Measurements from ENCODE around the gene VGLL4.
"Not testable (repeated sequence)": the region's sequence is repeated elsewhere in the genome, so short reads cannot be mapped to it uniquely, and the experiment has no call there.

Gene VGLL4

DNA sequence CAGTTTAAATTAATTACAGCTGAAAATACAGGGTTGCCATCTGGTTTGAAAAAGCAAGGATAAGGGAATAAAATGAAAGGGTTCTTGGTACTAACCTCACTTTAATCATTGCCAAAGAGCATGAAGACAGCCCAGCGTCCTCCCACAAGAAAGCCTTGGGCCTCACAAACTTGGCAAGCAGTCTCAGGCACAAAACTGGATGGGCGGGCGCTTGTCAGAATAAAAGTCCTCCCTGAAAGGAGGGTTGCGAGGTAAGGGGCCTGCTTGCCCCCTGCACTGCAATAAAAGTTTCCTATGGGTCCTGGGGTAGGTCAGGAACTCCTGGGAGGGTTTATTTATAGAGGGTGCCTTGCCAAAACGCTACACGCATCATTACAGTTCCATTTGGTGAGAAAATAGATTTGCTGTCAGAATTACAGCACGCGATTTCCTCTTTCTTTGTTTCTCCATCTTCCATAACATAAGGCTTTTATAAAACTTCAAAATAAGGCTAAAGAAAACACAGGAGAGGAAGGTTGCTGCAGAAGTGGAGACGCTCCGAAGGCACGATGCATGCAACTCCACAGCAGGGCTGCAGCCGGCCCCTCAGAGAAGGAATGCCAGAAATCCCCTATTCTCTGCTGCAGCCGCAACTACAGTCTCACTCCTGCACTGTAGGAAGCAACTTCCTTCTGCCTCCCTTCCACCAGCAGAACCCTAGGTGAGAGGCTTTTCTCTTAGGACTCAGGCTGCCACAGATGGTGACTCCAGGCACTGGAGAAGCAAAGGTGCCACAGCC, 61.3 kb downstream of the VGLL4 start:
- no peak for DNase-seq

DNA sequence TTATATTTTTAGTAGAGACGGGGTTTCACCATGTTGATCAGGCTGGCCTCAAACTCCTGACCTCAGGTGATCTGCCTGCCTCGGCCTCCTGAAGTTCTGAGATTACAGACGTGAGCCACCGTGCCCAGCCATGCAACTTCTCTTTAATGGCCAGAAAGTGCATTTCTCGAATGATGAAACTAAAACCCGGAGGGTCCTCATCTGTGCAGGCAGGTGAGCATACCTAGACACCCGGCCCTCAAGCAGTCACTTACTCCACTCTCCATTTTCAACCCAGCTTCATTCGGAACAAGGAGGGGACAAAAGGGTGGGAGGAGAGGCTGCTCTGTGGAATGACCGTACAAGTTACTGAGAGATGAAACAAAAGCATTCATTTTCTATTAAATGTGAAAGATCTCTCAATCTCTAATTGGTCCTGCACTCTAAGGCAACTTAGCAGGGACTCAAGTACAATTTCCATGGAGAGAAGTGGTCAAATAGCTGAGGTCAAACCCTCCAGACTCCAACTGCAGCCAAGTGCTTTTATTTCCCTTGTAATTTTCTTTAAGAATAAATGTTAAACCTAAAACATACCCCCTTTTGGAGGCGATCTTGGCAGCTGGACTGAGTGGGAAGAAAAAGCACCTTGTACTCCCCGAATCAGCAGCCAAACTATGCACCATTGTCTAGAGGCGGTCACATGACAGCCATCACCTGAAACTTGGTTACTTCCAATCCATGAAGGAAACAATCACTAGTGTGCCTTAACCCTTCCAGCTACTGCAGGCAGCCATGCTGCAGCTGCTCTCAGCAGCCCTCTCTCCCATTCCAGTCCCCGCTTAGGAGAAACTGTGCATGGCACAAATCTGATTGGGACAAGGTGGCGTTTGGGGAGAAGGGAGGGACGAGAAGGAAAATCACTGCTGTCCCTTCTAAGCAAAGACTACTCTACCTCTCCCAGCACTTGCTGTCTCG, 62.2 kb downstream of the VGLL4 start:
- DNase-seq: no peak

DNA sequence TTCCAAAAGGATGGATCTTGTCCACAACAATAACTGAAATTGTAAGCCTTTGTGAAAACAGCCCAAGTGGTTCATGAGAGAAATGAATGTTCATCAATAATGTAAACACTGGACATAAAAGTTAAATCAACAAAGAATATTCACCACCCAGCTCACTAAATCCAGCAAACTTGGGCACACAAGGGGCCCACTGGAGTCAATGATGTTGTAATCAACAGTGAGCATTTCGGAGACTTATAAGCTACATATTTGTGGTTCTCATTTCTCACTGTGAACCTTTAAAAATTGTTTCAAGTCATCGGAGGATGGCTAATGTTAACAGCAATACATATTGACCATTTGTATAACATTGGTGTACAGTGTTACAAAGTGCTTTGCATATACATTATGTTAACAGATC, 63.1 kb downstream of the VGLL4 start:
- no peak for DNase-seq

DNA sequence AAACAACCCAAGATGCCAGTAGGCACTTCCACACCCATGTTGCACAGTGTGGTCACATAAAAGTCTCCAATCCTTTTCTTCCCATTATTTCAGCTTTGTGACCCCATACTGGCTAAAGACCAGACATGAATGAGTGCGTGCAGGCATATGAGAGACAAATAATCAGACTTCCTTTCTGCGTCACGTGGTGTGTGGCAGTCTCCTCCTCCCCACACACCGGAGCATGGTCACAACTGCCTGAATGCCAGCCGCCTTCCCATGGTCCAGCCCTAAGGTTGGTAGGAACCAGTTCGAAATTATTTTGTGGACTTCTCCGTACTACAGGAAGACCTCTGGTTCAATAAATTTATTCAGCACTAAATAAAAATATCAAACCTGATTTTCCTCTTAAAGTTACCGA, 65.5 kb downstream of the VGLL4 start:
- DNase-seq: no peak

DNA sequence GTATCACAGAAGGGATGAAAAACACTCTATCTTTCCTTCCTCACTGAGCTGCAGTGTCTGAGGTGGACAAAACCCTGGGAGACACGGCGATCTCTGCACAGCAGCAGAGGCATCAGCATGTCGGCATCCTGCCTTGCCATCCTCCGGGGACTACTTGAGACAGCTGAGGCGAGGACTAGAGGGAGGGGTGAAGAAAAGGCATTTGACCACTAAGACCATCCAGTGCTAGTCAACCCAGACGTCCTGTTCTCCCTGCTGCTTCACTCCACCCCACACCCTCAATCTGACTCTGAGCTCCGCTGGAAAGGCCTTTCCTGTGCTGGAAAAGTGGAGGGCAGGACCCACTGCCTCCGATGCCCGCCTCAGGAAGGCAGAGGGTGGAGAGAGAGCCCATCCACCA, 67.3 kb downstream of the VGLL4 start:
- no peak for DNase-seq

DNA sequence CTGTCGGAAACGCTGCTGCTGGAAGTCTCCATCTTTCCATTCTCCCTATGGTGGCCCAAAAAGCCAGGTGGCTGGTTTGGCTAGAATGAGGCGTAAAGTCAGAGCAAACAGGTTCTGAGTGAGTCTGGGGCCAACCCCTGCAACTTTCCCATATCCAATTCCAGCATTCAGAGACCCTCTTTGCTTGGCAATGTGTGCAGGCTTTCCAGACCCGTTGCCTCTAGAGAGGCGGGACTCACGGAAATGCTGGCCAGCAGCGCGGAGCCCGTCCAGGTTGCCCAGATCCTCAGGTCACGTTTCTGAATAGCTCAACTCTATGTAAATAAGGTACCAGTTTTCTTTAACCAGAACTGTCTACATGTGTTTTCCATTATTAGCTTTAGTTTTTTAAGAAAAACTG, 68.0 kb downstream of the VGLL4 start:
- DNase-seq: no peak

- DNase-seq: no peak
Observed at GRCh38 chr3:11574981-11575669, 68.6 kb downstream of the VGLL4 start.

DNA sequence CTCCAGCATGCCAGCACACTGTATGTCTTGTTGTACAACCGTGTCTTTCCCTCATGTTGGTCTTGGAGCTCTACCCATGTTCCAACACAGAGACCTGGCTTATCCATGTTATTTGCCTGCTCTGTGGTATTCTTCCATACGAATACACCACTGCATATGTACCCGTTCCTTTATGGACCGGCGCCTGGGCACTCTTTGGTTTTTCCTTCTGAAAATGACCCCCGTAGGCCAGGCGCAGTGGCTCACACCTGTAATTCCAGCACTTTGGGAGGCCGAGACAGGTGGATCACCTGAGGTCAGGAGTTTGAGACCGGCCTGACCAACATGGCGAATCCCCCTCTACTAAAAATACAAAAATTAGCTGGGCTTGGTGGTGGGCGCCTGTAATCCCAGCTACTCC, 71.1 kb downstream of the VGLL4 start:
- DNase-seq: not testable (repeated sequence)

DNA sequence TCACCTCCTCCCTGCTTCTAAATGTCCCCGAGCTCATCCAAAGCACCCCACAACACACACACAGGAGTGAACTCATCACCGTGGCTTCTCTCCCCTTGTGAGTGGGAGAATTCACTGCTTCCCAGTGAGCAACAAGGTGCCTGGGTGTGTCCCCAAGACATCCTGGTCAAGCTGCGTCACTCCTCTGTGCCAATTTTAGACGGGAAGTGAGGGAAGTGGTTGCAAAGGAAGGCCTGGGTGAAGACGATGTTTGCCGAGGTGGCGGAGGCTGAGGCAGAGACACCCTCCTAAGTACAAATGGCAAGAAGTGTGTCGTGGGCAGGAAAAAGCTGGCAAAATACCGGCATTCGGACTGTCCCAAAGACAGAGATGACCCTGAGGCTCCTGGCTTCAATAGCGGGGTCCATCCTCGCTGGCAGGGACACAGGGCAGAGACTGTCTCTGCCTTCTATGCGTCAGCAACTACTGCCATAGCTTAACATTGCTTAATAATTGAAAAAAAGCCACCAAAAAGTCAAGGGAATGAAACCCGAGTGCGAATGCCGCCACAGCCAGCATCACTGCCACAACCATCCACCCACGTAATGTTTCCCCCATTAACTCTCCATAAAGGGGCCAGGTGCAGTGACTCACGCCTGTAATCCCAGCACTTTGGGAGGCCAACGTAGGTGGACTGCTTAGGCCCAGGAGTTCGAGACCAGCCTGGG, 72.8 kb downstream of the VGLL4 start:
- DNase-seq: no peak

DNA sequence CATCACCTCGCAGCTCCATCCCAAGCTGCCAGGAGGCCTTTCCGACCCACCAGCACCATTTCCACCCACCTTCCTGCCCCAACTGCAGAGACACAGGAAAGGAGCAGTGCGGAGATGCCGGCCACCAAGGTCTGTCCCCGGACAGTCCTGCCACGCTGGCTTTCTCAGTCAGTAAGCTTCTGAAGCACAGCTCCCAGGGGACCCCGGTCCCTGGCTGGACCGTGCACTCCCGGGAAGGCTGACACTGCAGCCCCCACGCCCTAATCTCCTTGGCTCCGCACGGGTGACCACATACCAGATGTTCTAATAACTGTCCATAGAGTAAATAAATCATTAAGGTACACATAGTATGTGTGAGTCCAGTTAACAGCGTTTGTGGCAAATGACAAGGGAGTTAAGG, 73.5 kb downstream of the VGLL4 start:
- no peak for DNase-seq

- DNase-seq: no peak
Observed at GRCh38 chr3:11569156-11569741, 74.5 kb downstream of the VGLL4 start.

- DNase-seq: no peak
Observed at GRCh38 chr3:11568503-11569155, 75.1 kb downstream of the VGLL4 start.

GRCh38 chr3:11567516-11568467, 75.9 kb downstream of the VGLL4 start:
- DNase-seq: no peak

DNA sequence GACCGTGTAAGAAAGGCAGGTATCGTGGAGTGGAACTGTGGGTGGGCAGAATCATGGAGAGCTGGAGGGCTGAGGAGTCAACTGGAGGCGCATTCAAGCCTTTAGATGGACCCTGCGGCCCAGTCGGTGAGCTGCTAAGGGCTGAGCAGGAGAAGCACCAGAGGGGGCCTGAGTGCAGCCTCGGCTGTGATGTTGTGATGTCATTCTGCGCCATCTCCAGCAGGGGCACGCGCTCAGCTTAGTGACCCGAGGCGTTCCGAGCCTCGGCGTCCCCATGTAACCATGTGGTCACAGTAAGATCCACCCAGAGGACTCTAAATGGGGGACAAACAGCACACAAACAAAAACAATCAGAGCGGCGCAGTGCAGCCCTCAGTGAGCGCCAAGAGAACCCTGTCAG, 76.8 kb downstream of the VGLL4 start:
- DNase-seq: no peak

DNA sequence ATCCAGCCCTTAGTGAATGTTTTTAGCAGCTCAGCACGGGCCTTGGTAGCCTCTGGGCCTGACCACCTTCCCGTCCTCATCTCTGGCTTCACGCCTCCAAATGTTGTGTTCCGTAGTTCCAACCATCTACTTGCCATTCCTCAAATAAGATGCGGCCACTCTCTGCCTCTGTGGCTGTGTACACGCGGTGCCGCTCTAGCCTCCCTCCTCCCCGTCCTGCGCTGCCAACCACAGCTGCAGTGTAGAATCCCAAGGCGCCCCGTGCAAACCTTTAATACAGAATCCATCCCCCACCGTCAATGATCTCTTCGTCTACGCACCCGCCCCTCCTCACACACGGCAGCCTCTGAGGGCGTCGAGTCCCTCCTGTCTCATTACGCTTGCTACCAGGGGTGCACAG, 77.2 kb downstream of the VGLL4 start:
- no peak for DNase-seq

- DNase-seq: no peak
Observed at GRCh38 chr3:11565932-11566331, 77.8 kb downstream of the VGLL4 start.

GRCh38 chr3:11565492-11565891, 78.2 kb downstream of the VGLL4 start:
- DNase-seq: no peak

DNA sequence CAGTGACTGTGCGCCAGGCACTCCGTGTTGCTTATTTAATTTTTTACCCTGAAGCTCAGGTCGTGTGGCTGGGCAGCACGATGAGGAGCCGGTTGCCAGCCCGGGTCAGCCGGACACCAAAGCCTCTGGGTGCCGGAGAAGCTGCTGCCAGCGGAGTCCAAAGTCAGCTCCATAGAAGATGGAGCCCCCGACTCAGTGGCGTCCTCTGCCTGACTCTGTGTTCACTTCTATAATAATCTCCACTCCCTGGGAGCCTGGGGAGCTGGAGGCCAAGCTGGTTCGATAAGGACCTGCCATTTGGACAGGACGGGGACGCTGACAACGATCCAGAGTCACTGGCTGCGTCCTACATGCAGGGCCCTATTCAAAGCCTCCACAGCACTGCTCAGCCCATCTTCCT, 78.6 kb downstream of the VGLL4 start:
- no peak for DNase-seq

DNA sequence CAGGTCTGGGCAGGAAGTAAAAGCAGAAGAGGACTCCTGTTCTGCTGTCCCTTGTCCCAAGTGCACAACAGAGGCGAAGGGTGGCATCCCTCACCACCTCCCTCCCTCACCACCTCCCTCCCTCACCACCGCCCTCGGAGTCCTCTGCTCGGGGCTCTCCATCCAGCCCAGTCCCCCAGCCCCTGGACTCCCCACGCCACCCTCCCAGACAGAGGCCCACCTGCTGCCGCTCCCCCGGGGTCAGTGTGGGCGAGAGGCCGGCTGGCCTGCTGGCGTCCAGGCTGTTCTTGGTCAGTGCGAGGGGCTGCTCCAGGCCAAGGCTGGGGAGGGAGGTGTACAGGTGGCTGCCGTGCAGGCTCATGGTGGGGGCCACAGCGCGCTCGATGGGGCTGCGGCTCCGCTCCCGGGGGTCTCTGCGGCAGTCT, 79.1 kb downstream of the VGLL4 start:
- no peak for DNase-seq

DNA sequence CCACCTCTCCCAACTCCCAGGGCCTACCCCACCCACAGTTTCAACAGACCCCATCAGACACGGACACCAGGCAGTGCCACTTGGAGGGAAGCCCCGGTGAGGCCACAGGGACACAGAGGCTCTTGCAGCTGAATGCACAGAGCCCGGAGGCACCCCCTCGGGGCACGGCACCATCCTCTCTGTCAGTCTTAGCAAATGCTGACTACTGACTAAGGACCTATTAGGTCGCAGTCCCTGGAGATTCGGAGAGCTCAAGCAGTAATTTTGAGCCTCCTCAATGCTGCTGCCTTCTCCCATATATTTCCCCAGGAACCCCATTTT, 79.9 kb downstream of the VGLL4 start:
- no peak for DNase-seq
